OCI-LY3 (cell line): ENCODE results near the gene VEGFD.
A peak's percentile ranks its signal among the peaks of the same experiment; 100 is the strongest.

Experiments used
- H2AFZ ChIP-seq: fragments of 200-600, 300-600 bp; shearing (Covaris generic); 2 replicates; pipeline ENCODE4 v1.6.0; 2014; ENCODE audit warnings: antibody characterized with exemption, low read depth, low read length
- H3K27ac ChIP-seq: fragments of 200-600, 300-600 bp; sonication (generic); 2 replicates; pipeline ENCODE4 v1.5.1; 2014; ENCODE audit warnings: mild to moderate bottlenecking, low read length, moderate library complexity, mixed read lengths
- H3K27me3 ChIP-seq: fragments of 200-600, 300-600 bp; sonication (generic); 2 replicates; pipeline ENCODE4 v1.6.1; 2014; ENCODE audit warnings: low read depth, low read length, mixed read lengths
- H3K36me3 ChIP-seq: fragments of 200-600, 300-600 bp; sonication (generic); replicated peaks from 2 replicates; pipeline ENCODE3; 2014; ENCODE audit warnings: low read depth, low read length, mixed read lengths
- H3K4me1 ChIP-seq: fragments of 300-600, 200-600 bp; sonication (generic); 2 replicates; pipeline ENCODE4 v1.6.1; 2014; ENCODE audit warnings: low read length, mixed read lengths
- H3K4me2 ChIP-seq: fragments of 200-600, 300-600 bp; sonication (generic); 2 replicates; pipeline ENCODE4 v1.6.1; 2014; ENCODE audit warnings: low read length, mixed read lengths
- H3K4me3 ChIP-seq: fragments of 300-600, 200-600 bp; sonication (generic); 2 replicates; pipeline ENCODE4 v1.5.1; 2014; ENCODE audit warnings: antibody characterized with exemption, mild to moderate bottlenecking, low read length, moderate library complexity
- H3K79me2 ChIP-seq: fragments of 300-600, 200-600 bp; shearing (Covaris generic); 2 replicates; pipeline ENCODE4 v1.6.1; 2014; ENCODE audit warnings: mild to moderate bottlenecking, low read length, mixed read lengths
- H3K9ac ChIP-seq: fragments of 300-600, 200-600 bp; shearing (Covaris generic); 2 replicates; pipeline ENCODE4 v1.6.0; 2014; ENCODE audit warnings: mild to moderate bottlenecking, low read length, moderate library complexity
- H3K9me3 ChIP-seq: fragments of 200-600, 300-600 bp; shearing (Covaris generic); 2 replicates; pipeline ENCODE4 v1.6.1; 2014; ENCODE audit warnings: low read length, mixed read lengths; ENCODE audit not compliant: insufficient read depth
- H4K20me1 ChIP-seq: fragments of 200-600, 300-600 bp; sonication (generic); 2 replicates; pipeline ENCODE4 v1.6.1; 2016; ENCODE audit warnings: low read length, mixed read lengths; ENCODE audit not compliant: insufficient read depth
- EZH2phosphoT487 ChIP-seq: fragments of 200-600 bp; shearing (Covaris generic); IDR thresholded peaks from 2 replicates; pipeline ENCODE4 v1.6.1; 2018; ENCODE audit warnings: antibody characterized with exemption, mixed run types, low read depth
- TF ChIP-seq, protein P1 (sequence below): fragments of 200-600, 300-600 bp; sonication (generic); IDR thresholded peaks from 2 replicates; pipeline ENCODE4 v1.5.1; 2014; ENCODE audit warnings: antibody characterized with exemption, low read length, low read depth

Gene VEGFD

DNA sequence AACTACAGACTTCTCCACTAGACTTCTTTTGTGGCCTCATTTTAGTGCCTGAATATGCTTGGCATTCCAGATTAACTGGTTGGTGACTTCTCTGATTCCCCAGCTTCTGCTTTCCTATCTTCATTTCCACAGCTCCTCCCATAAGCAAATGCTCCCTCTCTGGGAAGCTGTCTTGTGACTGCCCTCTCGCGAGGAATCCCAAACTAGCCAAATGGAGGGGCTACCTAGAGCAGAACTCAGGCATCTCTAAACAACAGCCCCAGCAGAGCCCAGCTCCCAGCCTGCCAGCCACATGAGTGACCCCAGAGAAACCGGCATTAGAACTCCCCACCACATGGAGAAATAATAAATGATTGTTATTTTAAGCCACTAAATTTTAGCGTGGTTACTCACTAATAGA, 7.6 kb upstream of the VEGFD start:
- TF ChIP-seq EZH2phosphoT487: no peak
- TF ChIP-seq, protein P1, sequence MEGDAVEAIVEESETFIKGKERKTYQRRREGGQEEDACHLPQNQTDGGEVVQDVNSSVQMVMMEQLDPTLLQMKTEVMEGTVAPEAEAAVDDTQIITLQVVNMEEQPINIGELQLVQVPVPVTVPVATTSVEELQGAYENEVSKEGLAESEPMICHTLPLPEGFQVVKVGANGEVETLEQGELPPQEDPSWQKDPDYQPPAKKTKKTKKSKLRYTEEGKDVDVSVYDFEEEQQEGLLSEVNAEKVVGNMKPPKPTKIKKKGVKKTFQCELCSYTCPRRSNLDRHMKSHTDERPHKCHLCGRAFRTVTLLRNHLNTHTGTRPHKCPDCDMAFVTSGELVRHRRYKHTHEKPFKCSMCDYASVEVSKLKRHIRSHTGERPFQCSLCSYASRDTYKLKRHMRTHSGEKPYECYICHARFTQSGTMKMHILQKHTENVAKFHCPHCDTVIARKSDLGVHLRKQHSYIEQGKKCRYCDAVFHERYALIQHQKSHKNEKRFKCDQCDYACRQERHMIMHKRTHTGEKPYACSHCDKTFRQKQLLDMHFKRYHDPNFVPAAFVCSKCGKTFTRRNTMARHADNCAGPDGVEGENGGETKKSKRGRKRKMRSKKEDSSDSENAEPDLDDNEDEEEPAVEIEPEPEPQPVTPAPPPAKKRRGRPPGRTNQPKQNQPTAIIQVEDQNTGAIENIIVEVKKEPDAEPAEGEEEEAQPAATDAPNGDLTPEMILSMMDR: no peak

DNA sequence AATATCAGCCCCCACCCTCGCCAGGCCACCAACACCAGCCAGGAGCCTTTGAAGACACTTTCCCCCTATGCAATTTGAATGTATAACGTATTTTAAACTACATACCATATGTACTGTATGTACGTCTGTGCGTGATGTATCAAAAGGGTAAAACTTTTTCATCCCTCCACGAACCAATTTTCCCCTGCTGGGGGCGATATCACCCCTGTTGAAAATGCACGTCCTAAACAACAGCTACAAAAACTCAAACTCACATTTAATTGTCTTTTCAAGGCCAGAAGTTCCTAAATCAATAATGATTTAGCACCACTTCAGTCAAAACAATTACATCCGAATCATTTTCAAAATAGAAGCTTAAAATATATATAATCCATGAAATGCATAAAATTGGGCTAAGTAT, 1.4 kb downstream of the VEGFD start:
- H3K4me3 ChIP-seq: no peak overlapping the region; the same call in 1 of the 2 replicates
- H2AFZ ChIP-seq: 0 out of 2 replicates have a peak overlapping the region, but pooled peaks have one; percentile 66
- no peak for TF ChIP-seq EZH2phosphoT487
- TF ChIP-seq, protein P1: peak; percentile 71
- H3K9ac ChIP-seq: peak overlapping the region; percentile 1; the same call in 1 of the 2 replicates
- no peaks in the 10 kb centered on the region for H4K20me1 ChIP-seq
- peak overlapping the region; percentile 47 for H3K4me2 ChIP-seq
- H3K36me3 ChIP-seq: no peaks in the 10 kb centered on the region
- H3K27me3 ChIP-seq: no peaks in the 10 kb centered on the region
- H3K9me3 ChIP-seq: no peaks in the 10 kb centered on the region
- no peaks in the 10 kb centered on the region for H3K79me2 ChIP-seq
- peaks cover 9% of the 10 kb centered on the region for H3K4me1 ChIP-seq
- H3K27ac ChIP-seq: no peak overlapping the region

More for the DNA sequence above, 7.6 kb upstream of the VEGFD start:
- Histone ChIP-seq H3K27me3 (no peaks in the 10 kb centered on the region), H3K36me3 (no peaks in the 10 kb centered on the region), H3K4me2 (no peak overlapping the region), H4K20me1 (no peaks in the 10 kb centered on the region), H3K4me3 (no peak overlapping the region), H3K79me2 (no peaks in the 10 kb centered on the region), H3K4me1 (no peaks in the 10 kb centered on the region), H2AFZ (no peak overlapping the region), H3K9ac (no peak overlapping the region), H3K9me3 (no peaks in the 10 kb centered on the region), H3K27ac (no peak overlapping the region)

DNA sequence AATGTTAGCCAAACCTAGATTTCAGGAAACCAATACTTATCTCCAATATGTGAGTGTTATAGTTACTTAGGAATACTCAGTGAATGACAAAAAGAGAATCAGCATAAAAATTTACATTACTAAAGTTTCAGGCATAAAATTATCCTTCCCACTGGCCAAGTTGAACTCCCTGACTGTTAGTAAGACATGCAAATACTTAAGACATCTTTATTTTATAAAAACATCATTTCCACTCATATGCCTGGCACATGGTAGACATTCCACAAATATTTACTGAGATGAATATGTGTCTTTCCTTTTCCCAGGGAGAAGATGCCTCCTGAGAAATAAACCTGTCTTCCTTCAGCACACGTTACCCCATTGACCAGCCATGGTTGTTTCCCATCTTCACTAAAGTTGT, 7.3 kb downstream of the VEGFD start:
- Histone ChIP-seq H3K9ac (no peak overlapping the region), H2AFZ (no peak overlapping the region), H3K27me3 (no peaks in the 10 kb centered on the region), H3K4me2 (no peak overlapping the region), H3K4me1 (no peaks in the 10 kb centered on the region), H3K36me3 (no peaks in the 10 kb centered on the region), H3K27ac (no peak overlapping the region), H3K4me3 (no peak overlapping the region), H3K79me2 (no peaks in the 10 kb centered on the region), H3K9me3 (no peaks in the 10 kb centered on the region), H4K20me1 (no peaks in the 10 kb centered on the region)
- TF ChIP-seq, protein P1: no peak
- no peak for TF ChIP-seq EZH2phosphoT487

DNA sequence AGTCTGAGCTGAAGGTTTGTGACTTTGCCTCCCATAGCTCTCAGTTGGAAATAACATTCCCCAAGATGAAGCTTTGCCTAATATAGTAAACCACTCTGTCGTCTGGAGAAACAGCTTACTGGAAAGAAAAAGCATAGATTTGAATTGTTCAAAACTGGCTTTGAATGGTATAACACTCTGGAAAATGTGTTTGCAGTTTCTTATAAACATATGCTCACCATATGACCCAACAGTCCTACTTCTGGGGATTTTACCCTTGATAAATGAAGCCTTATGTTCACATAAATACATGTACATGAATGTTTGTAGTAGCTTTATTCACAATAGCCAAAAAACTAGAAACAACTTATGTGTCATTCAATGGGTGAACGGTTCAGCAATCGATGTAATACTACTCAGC, 10.2 kb downstream of the VEGFD start:
- no peaks in the 10 kb centered on the region for H3K27me3 ChIP-seq
- peaks cover 14% of the 10 kb centered on the region for H3K4me1 ChIP-seq
- no peak overlapping the region for H2AFZ ChIP-seq
- H4K20me1 ChIP-seq: no peaks in the 10 kb centered on the region
- H3K4me3 ChIP-seq: no peak overlapping the region
- H3K36me3 ChIP-seq: no peaks in the 10 kb centered on the region
- no peak overlapping the region for H3K4me2 ChIP-seq
- H3K79me2 ChIP-seq: no peaks in the 10 kb centered on the region
- H3K9ac ChIP-seq: no peak overlapping the region
- no peak overlapping the region for H3K27ac ChIP-seq
- no peak for TF ChIP-seq EZH2phosphoT487
- TF ChIP-seq, protein P1: no peak
- no peaks in the 10 kb centered on the region for H3K9me3 ChIP-seq
